Activated naive CD8-positive, alpha-beta T cell treated with anti-CD3 and anti-CD28 coated beads, Interleukin-2, amount 50 U/mL, for 16 hours (primary cell): ENCODE measurements around the gene FAM181A.

Experiments used
- DNase-seq: peaks from one replicate; pipeline ENCODE4 v3.0.0-alpha.2; 2020; ENCODE audit warnings: low read depth, low spot score

FAM181A gene

DNA sequence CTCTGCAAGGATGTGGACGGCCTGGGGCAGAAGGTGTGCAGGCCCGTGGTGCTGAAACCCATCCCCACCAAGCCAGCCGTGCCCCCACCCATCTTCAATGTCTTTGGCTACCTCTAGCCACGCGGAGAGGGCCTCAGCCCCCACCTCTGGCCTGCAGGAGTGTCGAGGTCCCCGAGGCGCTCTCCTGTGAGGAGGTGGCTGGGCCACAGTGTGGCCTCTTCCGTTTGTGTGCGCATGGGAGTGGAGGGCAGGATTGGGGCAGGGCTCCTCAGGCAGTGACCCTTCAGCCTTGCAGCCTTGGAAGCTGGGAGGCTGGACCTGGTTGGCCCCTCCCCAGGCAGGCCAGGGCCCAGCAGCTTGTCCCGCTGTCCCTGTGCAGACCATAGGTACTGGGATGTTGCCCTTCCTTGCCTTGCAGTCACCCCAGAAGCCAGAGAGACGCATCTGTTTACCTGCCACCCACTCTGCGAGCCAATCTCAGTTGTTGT lies 1.9 kb downstream of the FAM181A start:
- DNase-seq = no peak

DNA sequence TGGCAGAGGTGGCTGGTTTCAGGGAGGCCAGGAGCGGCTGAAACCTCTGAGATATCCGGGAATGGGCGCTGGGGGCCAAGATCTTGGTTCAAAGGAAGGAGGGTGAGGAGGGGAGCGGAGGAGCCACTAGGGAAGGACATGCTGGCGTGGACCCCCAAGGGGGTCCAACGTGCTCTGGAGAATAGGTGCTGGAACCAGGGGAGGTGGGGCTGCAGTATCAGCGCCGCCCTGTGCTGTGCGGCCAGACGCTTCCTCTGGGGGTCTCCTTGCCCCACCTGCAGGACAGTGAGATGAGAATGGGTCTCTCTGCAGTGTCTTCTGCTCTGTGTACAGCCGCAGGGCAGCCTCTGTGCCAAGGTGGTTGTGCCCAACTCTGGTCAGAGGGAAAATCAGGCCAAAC lies 2.5 kb downstream of the FAM181A start:
- no peak for DNase-seq

DNA sequence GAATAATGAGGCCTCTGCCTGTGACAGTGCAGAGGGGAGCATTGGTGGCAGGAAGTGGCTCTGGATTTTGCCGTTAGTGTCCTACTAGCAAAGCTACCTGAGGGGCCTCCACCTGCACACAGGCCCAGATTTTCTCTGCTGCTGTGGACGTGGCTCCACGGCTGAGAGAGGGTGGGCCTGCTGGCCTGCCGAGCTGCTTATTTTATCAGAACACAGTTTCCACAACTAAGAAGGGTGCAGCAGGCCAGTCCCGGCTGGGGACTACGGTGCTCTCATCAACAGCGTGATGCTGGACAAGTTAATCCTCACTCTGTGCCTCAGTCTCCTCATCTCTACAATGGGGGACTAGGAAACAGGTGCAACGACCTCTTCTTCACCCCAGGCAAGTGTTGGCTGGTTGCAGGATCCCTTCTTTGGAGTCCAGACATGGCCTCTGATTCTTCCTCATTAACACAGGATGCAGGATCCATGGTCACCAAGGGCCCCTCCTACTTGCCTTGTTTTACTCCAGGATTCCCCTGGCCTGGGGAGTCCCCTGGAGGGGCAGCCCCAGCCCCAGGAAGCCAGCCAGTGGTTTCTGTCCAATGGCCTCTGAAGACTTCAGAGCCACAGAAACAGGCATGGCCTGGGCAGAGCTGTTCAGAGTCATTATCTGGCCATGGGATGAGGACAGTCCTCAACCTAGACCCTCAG lies 3.3 kb downstream of the FAM181A start:
- DNase-seq = no peak

DNA sequence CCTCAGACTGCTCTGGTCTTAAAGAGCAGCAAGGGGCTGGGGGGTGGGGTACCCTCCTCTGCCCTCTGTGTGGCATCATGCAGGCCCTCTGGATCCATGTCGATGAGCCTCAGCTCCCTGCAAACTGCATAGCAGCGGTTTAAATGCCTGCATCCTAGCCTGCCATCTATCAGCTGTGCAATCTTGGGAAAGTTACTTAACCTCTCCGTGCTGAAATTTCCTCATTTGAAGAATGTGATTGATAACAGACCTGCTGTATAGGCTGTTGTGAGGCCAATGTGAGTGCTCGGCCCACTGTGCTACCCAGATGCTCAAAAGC lies 3.8 kb downstream of the FAM181A start:
- DNase-seq = no peak

DNA sequence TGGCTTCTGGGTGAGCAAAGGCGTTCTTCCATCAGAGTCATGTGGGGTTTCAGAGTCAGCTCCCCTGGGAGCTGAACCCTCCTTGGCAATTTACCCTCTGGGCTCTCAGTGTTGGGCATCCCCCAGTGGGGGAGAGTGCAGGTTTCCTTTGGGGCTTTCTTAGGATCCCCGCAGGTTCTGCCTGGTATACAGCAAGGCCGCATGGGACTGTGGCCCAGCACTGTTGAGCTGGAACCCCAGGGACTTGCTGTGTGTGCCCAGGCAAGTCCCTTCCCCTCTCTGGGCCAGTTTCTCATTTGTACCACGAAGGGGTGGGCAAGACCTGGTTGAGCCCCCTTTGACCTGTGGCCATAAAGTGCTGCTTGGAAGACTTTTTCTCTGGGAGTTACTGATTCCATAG lies 5.5 kb downstream of the FAM181A start:
- no peak for DNase-seq

DNA sequence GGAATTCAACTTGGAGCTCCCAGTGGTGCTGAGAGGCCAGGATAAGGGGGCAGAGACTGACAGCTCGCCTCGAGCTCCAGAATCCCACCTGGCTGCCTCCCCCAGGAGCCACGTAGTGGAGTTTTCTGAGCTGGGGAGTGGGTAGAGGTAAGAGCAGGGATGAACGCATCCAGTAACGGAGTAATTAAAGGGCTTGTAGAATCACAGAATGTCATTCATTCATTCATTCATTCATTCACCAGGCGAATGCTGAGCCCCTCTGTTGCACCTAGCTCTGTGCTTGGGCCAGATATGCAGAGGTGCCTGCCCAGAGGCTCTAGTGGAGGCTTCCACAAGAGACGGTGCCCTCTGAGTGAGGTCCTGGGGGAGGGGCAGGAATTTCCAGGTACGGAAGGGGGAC lies 8.1 kb downstream of the FAM181A start:
- no peak for DNase-seq

DNA sequence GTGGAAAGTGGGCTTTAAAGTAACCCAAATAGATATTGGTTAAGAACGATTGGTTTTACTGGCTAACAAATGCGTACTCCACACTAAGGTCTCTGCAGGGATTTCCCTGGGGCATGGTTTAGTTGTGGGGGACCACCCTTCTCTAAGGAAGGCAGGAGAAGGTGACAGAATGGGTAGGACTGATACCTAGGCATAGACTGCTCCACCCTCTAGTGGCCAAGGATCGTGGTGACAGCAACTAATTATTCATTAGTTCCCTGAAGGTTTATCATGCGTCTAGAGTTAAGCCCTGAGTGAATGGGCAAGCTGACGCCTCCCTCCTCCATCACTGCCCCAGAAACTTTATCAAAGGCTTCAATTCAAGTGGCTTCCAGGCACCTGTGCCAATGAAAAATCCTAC lies 9.1 kb downstream of the FAM181A start:
- DNase-seq = no peak

DNA sequence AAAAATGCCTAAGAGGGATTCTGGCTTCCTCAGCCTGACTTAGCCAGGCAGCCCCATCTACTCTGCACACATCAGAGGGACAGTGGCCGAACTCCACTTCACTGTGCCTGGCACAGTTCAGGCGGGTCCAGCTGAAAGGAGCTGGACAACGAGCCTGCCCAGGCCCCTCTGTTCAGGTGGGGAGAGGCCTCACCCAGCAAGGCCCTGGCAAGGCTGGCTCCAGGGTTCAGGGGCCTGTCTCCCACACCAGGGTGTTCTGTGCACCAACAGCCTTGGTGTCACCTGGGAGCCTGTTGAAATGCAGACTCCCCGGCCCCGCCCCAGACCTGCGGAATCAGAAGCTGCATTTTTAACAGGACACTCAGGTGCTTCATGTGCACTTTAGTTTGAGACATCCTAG lies 9.8 kb downstream of the FAM181A start:
- DNase-seq = no peak

DNA sequence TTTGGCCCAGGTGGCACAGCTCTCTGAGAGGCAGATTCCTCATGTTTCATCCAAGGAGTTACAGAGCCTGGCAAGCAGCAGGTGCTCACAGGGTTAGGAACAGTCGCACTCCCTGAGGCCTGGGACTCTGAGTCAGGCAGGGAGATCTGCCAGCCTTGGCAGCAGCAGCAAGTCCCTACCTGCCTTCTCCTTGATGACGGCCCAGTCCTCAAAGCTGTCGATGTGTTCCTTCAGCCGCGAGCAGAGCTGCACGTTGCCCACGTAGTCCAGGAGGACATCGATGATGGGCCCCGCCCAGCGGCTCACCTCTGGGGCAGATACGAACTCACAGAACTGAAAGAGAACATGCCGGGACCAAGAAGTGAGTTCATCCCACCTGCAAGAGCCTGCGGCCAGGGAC lies 10.4 kb downstream of the FAM181A start:
- DNase-seq = no peak

DNA sequence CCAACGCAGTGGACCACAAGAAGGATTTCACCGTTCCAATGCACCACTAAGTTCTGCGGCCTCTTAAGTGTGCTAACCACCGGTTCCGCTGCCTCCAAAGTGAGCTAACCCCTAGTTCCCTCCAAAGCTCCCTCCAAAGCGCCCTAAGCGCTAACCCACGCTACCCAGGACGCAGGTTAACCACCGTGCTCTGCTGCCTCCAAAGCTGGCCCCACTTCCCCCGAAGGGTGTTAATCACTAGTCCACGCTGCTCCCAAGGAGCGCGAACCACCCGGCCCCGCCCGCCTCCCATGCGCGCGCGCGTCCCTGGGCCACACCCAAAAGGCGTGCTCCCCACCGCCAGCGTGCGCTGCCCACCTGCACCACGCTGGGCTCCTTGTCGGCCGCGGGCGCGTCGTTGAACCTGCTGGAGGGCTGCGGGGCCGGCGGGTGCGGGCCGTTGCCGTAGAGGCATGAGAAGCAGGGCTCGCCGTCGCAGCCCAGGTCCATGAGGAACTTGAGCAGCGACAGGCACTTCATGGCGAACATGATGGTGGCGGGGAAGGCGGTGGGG lies 11.7 kb downstream of the FAM181A start:
- DNase-seq = no peak

DNA sequence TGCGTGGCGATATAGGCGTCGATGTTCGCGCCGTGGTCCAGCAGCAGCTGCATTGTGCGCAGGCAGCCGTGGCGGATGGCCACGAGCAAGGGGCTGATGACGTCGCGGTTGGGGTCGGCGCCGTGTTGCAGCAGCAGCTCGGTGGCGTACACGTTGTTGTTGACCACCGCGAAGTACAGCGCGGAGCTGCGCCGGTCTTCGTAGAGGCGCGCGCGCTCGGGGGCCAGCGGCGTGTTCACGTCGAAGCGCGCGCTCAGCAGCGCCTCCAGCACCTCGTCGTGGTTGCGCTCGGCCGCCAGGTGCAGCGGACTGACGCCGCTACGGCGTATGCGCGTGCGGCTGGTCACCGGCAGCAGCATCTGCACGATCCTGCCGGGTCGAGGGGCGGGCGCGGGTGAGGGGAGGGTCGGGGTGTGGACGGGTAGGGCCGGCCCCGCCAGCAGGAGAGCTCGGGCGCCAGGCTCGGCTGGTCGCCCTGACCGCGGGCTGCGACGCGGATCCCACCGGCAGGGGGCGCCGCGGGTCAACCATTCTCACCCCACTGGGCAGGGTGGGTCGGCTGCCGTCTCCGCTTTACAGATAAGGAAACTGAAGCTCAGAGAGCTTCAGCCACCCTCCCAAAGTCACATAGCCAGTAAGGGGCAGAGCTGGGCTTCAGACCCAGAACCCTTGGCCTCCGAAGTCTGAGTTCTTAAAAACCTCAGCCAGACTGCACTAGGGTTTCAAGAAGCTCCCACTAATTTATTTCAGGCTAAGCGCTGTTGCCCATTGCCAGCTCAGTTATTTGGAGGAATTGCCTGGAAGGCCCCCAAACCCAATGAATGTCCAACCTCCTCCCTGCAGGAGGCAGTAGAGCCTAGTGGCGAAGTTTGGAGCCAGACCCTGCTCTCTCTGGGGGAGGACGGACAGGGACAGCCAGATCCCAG lies 12.4 kb downstream of the FAM181A start:
- peak; percentile 87 for DNase-seq

DNA sequence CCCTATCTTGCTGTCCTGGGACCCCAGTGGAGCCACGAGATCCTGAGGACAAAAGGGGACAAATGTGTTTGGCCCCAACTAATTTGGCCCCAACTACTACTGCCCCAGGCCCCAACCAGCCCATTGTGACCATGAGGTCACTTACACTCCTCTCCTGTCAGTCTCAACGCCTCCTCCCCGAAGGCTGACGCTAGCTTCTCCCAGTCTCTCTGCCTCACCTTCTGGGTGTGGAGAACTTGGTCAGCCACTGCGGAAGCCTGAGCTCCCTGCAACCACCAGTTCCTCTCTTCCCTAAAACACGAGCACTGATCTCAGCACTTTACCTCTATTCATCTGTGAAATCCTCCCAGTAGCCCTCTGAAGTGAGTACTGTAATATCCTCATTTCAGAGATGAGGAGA lies 13.3 kb downstream of the FAM181A start:
- no peak for DNase-seq

DNA sequence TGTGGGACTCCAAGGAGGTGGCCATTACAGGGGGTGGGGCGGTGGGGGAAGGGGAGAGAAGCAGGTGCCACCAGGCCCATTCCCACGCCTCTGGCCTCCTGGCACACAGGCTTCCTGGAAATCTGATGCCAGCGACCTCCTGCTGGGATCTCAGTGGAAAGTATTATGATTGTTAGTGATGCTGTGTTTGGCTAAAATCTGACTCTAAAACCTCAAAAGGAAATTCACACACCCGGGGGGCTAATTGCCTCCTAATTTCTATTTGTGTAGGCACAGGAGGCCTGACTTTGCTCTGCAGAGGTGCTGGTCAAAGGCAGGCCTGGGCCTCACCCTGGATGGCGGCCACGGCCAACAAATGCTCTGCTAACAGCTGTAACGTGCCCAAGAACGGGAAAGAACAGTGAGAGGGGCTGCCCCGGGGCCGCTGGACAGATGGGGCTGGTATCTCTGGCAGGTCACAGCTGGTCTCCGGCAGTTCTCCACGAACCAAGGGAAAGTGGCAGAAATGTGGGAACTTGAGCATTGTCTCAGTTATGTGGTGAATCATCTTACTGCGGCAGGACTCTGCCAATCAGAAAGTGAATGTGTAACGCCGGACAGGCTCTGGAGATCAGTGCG lies 14.3 kb downstream of the FAM181A start:
- DNase-seq = no peak

DNA sequence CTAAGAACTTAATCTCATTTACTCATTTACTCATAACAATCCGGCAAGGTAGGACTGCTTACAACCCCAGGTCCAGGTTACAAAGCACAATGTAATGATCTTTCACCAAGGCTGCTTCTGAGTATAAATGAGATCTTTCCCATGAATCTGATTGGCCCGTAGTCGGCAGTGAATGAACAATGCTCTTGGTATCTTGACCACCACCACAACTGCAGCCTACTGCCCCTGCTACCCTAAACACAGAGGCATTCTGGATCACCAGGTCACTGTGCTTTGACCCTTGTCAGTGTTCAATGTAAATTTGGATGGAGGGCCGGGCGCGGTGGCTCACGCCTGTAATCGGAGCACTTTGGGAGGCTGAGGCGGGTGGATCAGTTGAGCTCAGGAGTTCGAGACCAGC lies 15.9 kb downstream of the FAM181A start:
- DNase-seq = no peak

DNA sequence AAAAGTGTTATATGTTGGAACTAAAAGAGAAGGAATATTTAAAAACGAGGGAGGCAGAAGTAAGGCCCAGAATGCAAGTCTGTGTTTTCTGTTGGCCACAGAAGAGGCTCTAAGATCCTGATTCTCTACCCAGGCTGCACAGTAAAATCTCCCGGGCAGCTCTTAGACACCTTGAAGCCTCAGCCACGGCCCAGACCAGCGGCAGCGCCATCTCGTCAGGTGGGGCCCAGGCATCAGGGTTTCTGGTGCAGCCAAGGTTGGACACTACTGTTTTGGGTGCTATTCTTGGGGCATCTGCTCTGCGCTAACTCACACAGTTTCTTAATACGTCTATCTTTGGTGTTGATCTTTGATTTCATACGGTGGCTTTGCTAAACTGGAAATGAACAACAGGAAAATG lies 16.8 kb downstream of the FAM181A start:
- no peak for DNase-seq

DNA sequence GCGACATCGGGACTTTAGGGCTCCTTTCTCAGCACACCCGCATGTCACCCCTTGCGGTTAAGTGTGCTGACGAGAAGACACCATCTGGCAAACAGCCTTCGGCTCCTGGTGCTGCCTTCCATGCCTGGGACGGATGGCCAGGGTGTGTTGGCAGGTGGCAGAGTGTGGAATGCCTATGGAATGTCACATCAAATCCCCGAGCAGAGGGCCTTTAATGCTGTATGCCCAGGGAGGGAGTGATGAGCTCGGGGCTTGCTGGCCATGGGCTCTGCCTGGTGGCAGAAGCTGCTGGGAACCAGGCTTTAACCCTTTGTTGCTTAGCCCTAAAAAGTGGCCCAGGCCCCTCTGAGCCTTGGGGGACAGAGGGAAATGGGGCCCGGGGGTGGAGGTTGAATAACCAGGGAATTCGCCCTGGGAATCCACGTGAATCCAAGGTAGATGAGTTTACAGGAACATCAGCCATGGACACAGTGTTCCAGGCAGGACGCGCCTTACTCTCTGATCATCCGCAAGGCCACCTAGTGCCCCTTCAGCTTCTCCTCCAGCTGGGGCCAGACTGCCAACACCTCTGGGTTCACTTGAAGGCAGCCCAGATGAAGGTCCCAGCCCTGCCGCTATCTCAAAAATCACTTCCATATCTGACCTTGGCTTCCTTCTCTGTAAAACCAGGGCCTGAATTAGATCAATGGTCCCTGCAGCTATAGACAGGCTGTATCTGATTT lies 17.4 kb downstream of the FAM181A start:
- no peak for DNase-seq

DNA sequence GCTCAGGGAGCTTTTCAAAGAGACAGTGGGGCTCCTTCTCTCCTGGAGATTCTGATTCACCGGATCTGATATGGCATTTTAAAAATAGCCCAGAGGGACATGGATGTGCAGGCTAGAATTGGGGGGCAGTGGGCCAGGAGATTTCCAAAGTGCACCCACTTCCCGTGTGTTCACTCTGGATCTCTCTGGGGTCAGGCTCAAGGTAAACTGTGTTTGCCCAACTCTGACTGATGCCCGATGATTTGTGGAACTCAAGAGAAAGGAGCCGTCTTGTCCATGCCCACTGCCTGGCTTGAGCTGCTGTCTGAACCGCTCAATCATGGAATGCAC lies 17.9 kb downstream of the FAM181A start:
- no peak for DNase-seq

DNA sequence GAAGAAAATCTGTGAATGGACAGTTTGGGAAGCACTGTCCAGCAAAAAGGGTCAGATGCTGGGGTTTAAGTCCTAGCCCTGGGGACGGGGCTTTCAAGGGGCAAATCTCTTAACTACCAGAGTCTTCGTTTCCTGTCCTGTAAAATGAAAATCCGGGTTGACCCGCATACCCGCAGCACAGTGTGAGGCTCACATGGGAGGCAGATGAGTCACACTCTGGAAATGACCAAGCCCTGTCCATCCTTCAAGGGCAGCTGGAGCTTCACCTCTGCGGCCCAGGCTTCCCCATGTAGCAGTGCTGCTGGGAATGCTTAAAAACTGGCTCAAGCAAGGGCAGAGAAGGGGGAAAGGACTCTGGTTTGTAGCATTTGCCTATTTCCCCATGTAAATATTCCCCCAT lies 19.0 kb downstream of the FAM181A start:
- no peak for DNase-seq

DNA sequence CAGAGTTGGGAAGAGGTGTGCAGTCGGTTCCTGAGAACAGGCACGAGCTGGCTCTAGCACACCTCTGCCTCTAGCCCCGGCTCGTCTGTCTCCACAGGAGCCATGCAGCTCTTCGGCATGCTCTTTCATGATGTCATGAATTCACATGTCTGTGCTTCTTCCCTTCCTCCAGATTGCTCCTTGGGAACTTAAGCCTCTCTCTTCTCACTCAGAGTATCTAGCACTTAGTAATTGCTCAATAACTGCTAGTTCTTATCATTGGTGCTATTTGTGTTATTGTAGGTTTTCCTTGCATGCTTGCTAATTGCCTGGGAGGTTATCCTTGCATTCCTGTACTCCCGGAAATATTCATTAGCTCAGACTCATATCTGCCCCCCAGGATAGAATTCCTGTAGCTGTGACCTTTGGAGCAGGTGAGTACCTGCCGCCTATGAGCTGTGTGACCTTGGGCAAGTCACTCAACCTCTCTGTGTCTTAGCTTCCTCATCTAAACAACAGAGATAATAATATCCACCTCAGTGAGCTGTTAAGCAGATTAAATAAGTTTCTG lies 19.5 kb downstream of the FAM181A start:
- no peak for DNase-seq

DNA sequence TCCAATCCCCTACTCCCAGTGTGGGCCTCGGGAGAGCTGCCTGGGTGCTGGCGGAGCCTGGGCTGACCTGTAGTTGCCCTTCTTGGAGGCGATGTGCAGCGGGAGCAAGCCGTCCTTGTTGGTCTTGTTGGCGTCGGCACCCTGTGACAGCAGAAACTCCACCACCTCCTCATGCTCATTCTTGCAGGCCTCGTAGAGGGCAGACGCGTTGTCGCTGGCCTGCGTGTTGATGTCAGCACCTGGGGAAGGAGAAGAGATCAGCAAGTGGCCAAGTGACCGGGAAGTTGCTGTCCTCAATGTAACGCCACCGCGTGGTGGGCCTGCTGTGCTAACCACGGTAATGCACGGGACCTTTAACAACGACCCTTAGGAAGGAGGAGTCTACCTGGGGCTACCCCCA lies 20.1 kb downstream of the FAM181A start:
- DNase-seq = no peak

DNA sequence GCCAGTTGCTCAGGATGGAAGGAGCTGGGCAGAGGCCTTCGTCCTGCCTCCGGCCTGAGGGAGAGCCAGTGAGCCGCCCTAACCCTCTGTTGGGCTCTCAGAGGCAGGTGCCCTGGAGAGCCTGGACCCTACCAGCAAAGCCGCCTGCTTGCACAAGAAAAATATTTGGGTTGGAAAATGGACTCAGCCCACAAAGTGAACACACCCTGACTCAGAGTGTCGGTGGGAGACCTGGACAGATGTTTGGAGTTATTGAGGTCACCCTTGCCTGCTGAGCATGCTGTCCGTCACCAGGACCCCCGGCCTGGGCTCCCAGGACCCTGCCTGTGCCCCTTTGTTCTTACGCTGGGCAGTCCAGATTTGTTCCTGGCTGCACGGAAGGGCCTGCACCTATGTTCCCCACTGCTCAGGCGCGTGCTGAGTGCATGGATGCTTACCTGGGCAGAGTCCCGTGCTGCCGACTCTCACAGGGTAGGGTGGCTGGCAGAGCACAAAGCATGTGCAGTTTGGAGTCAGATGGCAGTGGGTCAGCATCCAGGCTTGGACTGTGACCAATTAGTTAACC lies 22.4 kb downstream of the FAM181A start:
- DNase-seq = no peak
